Endothelial cell of umbilical vein (primary cell): ENCODE results near the gene DOCK7. TPM values are rescaled to one million over a fixed set of nuclear protein-coding genes. Genes with fewer than 3 reads are reported as not detected.

Experiments used
- BruUV-seq: library from RNA; stranded (reverse); fragments of 400-500 nt; replicated peaks from 2 replicates; lab custom pipeline; 2021; lab: Mats Ljungman, UMichigan
- CTCF ChIA-PET: fragments of 300-600, 350-600 bp; sonication (Branson Sonifier 250); formaldehyde crosslinking; loops from one replicate; lab custom pipeline; 2021; ENCODE audit warnings: antibody characterized with exemption, inconsistent platforms; lab: Charles Lee
- POLR2A ChIA-PET: fragments of 300-600, 350-600 bp; sonication (Branson Sonifier 250); formaldehyde crosslinking; loops from one replicate; lab custom pipeline; 2021; ENCODE audit warnings: antibody characterized with exemption, inconsistent platforms; lab: Charles Lee
- DNase-seq: peaks from one replicate; pipeline ENCODE4 v3.0.0-alpha.2; 2011; ENCODE audit warnings: low read depth, low spot score
- FAIRE-seq: peaks from 2 replicates; lab custom pipeline; 2011; peaks lifted over from hg19 to GRCh38; lab: Jason Lieb, UNC
- H2AFZ ChIP-seq: 2 replicates; pipeline ENCODE4 v1.6.0; 2012; ENCODE audit warnings: low read depth, low read length, control low read depth, inconsistent platforms
- H3K27ac ChIP-seq: 2 replicates; pipeline ENCODE4 v1.5.1; 2011; ENCODE audit warnings: low read depth, mild to moderate bottlenecking, control low read depth, low read length, moderate library complexity; ENCODE audit not compliant: insufficient read depth
- H3K27me3 ChIP-seq, 2 experiments: 2 replicates each; pipeline versions ENCODE4 v1.6.0 to v1.6.1; 2011; ENCODE audit warnings: low read length in 2 of 2, mixed read lengths in 1 of 2; ENCODE audit not compliant: control insufficient read depth in 2 of 2, insufficient read depth in 2 of 2
- H3K36me3 ChIP-seq, 2 experiments: 2 replicates in 1 of 2; 3 replicates in 1 of 2; pipeline ENCODE4 v1.5.1; 2011; ENCODE audit warnings: low read length in 2 of 2, mild to moderate bottlenecking in 1 of 2, moderate library complexity in 1 of 2; ENCODE audit not compliant: control insufficient read depth in 2 of 2, insufficient read depth in 2 of 2; ENCODE audit errors: extremely low read depth in 1 of 2
- H3K4me1 ChIP-seq: 3 replicates; pipeline ENCODE4 v1.5.1; 2011; ENCODE audit warnings: mild to moderate bottlenecking, low read length; ENCODE audit not compliant: control insufficient read depth, insufficient read depth; ENCODE audit errors: extremely low read depth
- H3K4me2 ChIP-seq: 2 replicates; pipeline ENCODE4 v1.6.1; 2011; ENCODE audit warnings: low read length, control low read depth, mixed read lengths; ENCODE audit not compliant: insufficient read depth
- H3K4me3 ChIP-seq, 3 experiments: fragments of 200-600 bp in 1 of 3; sonication (generic), shearing (Covaris generic) in 1 of 3; replicated peaks in 1 of 3; 2 replicates each; pipeline ENCODE4 v1.5.1; 2011 to 2016; ENCODE audit warnings: control low read depth in 3 of 3, low read length in 3 of 3, mild to moderate bottlenecking in 2 of 3, inconsistent platforms in 1 of 3, low read depth in 1 of 3, moderate library complexity in 1 of 3; ENCODE audit not compliant: insufficient read depth in 1 of 3
- H3K79me2 ChIP-seq: 2 replicates; pipeline ENCODE4 v1.6.0; 2012; ENCODE audit warnings: low read length, inconsistent platforms; ENCODE audit not compliant: control insufficient read depth, insufficient read depth
- H3K9ac ChIP-seq: replicated peaks from 2 replicates; pipeline ENCODE3; 2011; ENCODE audit warnings: low read length, control low read depth; ENCODE audit not compliant: insufficient read depth; ENCODE audit errors: extremely low read depth
- H3K9me1 ChIP-seq: replicated peaks from 3 replicates; pipeline ENCODE4 v1.6.0; 2011; ENCODE audit warnings: mild to moderate bottlenecking, low read length; ENCODE audit not compliant: control insufficient read depth, insufficient read depth; ENCODE audit errors: extremely low read depth
- H3K9me3 ChIP-seq: replicated peaks from 2 replicates; pipeline ENCODE4 v1.5.1; 2012; ENCODE audit warnings: low read length, inconsistent platforms; ENCODE audit not compliant: control insufficient read depth, insufficient read depth
- H4K20me1 ChIP-seq: replicated peaks from 2 replicates; pipeline ENCODE3; 2011; ENCODE audit warnings: mild to moderate bottlenecking, low read length; ENCODE audit not compliant: control insufficient read depth, insufficient read depth; ENCODE audit errors: extremely low read depth
- FOS ChIP-seq: IDR thresholded peaks from 2 replicates; pipeline ENCODE4 v1.6.1; 2011; ENCODE audit warnings: mild to moderate bottlenecking, low read length, moderate library complexity, borderline replicate concordance; ENCODE audit not compliant: insufficient read depth
- GATA2 ChIP-seq: IDR thresholded peaks from 2 replicates; pipeline ENCODE4 v1.7.0; 2011; ENCODE audit warnings: low read depth, mild to moderate bottlenecking, moderate library complexity, mixed read lengths, low read length; ENCODE audit not compliant: insufficient read length, insufficient read depth
- JUN ChIP-seq: IDR thresholded peaks from 2 replicates; pipeline ENCODE4 v1.6.1; 2011; ENCODE audit warnings: borderline replicate concordance, low read depth; ENCODE audit not compliant: insufficient read length, insufficient read depth
- MYC ChIP-seq: IDR thresholded peaks from one replicate; pipeline ENCODE4 v1.6.1; 2011; ENCODE audit warnings: mild to moderate bottlenecking, low read depth, low read length
- POLR2A ChIP-seq: IDR thresholded peaks from 2 replicates; pipeline ENCODE4 v1.6.1; 2012; ENCODE audit warnings: low read depth, mild to moderate bottlenecking, control low read depth, low read length
- POLR2AphosphoS5 ChIP-seq: IDR thresholded peaks from 2 replicates; pipeline ENCODE4 v1.6.1; 2012; ENCODE audit warnings: low read depth, mild to moderate bottlenecking, control low read depth, low read length, moderate library complexity; ENCODE audit not compliant: insufficient read depth
- dilution Hi-C: fragments of 300-500 bp; cut with MboI; formaldehyde crosslinking; loops from one replicate; pipeline ENCODE4 v1.15.0; 2019; ENCODE audit warnings: low sequenced_read_pairs; ENCODE audit not compliant: extremely low pct_ligation_motif_present
- intact Hi-C: fragments of 100-400 bp; cut with micrococcal nuclease; formaldehyde crosslinking; loops from one replicate; pipeline ENCODE4 v1.10.0; 2022
- polyA plus RNA-seq, 4 experiments: library from polyadenylated mRNA; depleted of rRNA in 3 of 4; stranded (reverse) in 3 of 4; unstranded in 1 of 4; fragments of >200 nt; gene quantifications; 2 replicates each; pipeline versions ENCODE4 v1.2.1 to v1.2.3, GENCODE V29; 2011 to 2012; ENCODE audit warnings: missing spikeins in 1 of 4
- total RNA-seq: library from RNA; stranded (reverse); gene quantifications from 2 replicates; pipeline ENCODE4 v1.2.3, GENCODE V29; 2021
- TF ChIP-seq, protein P1 (sequence below), 2 donors: IDR thresholded peaks; 1 replicate in 1 of 2; 2 replicates in 1 of 2; pipeline ENCODE4 v1.5.1; 2011; ENCODE audit warnings: low read length in 2 of 2, mild to moderate bottlenecking in 2 of 2, moderate library complexity in 2 of 2, control low read depth in 1 of 2, inconsistent platforms in 1 of 2, low read depth in 1 of 2; ENCODE audit not compliant: insufficient read depth in 1 of 2; ENCODE audit errors: extremely low read depth in 1 of 2
- TF ChIP-seq, protein P2 (sequence below): IDR thresholded peaks from 2 replicates; pipeline ENCODE4 v1.6.1; 2011; ENCODE audit not compliant: insufficient read depth, insufficient read length

DOCK7 gene
- total and polyA plus RNA-seq, 2 donors (not counting 3 experiments of a cell fraction or from before 2014, with no cell fraction given): 9.4 to 31.9 TPM

DNA sequence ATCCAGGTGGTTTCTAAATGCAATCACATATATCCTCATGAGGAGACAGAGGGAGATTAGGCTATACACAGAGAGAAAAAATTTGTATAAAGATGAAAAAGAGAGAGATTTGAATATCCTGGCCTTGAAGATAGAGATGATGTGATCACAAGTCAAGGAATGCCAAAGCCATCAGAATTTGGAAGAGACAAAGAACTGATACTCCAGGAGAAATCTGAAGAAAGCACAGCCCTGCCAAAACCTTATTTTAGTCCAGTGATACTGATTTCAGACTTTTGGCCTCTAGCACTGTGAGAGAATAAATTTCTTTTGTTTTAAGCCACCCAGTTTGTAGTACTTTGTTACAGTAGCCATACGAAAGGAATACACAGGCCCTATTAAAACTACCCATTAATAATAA is 33.4 kb downstream of the DOCK7 start:
- H2AFZ ChIP-seq: no peak overlapping the region
- TF ChIP-seq POLR2A (no peak), MYC (no peak)
- intact Hi-C loops: no loop called here
- no TSS peak for BruUV-seq
- H3K4me2 ChIP-seq: no peak overlapping the region
- H3K4me3 ChIP-seq: no peak overlapping the region
- dilution Hi-C loops: no loop called here
- CTCF ChIA-PET: no interaction called here
- no peaks in the 10 kb centered on the region for H4K20me1 ChIP-seq
- FAIRE-seq (no peak), DNase-seq (no peak)
- H3K27ac ChIP-seq: no peak overlapping the region
- peaks cover 15% of the 10 kb centered on the region for H3K79me2 ChIP-seq
- no peaks in the 10 kb centered on the region for H3K9me3 ChIP-seq
- H3K9ac ChIP-seq: no peak overlapping the region
- POLR2A ChIA-PET: no interaction called here
- H3K9me1 ChIP-seq: no peaks in the 10 kb centered on the region
- H3K36me3 ChIP-seq: no peaks in the 10 kb centered on the region
- H3K4me1 ChIP-seq: no peaks in the 10 kb centered on the region
- no peaks in the 10 kb centered on the region for H3K27me3 ChIP-seq

DNA sequence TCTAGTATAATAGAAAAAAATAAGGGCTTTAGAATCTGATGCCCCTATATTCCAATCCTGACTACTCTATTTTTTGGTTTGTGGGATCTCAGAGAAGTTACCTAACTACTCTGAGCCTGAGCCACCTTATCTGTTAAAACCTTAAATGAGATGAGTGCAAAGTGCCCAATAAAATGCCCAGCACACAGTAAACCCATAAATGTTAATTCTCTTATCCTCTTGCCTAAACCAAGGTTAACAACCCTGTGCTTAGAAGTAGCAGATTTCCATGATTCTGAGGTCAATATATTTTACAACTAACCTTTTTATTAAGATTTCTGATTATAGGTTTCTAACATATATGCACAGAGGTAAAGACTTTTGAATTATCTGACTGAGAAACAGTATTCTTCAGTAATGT is 35.8 kb downstream of the DOCK7 start:
- H3K27ac ChIP-seq: no peak overlapping the region
- H3K27me3 ChIP-seq: no peaks in the 10 kb centered on the region
- no peaks in the 10 kb centered on the region for H4K20me1 ChIP-seq
- H3K9me3 ChIP-seq: no peaks in the 10 kb centered on the region
- DNase-seq (no peak), FAIRE-seq (no peak)
- BruUV-seq: no TSS peak
- H3K36me3 ChIP-seq: no peaks in the 10 kb centered on the region
- no peak overlapping the region for H3K9ac ChIP-seq
- H3K9me1 ChIP-seq: no peaks in the 10 kb centered on the region
- no peak overlapping the region for H3K4me3 ChIP-seq
- dilution Hi-C loops: no loop called here
- CTCF ChIA-PET: interaction anchor here (0.8 kb wide), 1 partner anchor 8 kb away, joined by 6 read pairs; no protein-coding TSS in a partner anchor
- no peak for TF ChIP-seq GATA2
- no peak for TF ChIP-seq POLR2AphosphoS5
- TF ChIP-seq, protein P1, sequence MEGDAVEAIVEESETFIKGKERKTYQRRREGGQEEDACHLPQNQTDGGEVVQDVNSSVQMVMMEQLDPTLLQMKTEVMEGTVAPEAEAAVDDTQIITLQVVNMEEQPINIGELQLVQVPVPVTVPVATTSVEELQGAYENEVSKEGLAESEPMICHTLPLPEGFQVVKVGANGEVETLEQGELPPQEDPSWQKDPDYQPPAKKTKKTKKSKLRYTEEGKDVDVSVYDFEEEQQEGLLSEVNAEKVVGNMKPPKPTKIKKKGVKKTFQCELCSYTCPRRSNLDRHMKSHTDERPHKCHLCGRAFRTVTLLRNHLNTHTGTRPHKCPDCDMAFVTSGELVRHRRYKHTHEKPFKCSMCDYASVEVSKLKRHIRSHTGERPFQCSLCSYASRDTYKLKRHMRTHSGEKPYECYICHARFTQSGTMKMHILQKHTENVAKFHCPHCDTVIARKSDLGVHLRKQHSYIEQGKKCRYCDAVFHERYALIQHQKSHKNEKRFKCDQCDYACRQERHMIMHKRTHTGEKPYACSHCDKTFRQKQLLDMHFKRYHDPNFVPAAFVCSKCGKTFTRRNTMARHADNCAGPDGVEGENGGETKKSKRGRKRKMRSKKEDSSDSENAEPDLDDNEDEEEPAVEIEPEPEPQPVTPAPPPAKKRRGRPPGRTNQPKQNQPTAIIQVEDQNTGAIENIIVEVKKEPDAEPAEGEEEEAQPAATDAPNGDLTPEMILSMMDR (IDR thresholded peaks at IDR 0.05; ENCODE audit: extremely low read depth in 1 of 2, insufficient read depth in 1 of 2, low read depth in 1 of 2, low read length in 2 of 2): no peak
- no peak for TF ChIP-seq JUN
- no peak for TF ChIP-seq POLR2A
- TF ChIP-seq, protein P2, sequence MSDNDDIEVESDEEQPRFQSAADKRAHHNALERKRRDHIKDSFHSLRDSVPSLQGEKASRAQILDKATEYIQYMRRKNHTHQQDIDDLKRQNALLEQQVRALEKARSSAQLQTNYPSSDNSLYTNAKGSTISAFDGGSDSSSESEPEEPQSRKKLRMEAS: no peak
- TF ChIP-seq FOS: no peak
- intact Hi-C loops: no loop called here
- no peak overlapping the region for H2AFZ ChIP-seq
- POLR2A ChIA-PET: no interaction called here
- H3K4me2 ChIP-seq: no peak overlapping the region
- H3K79me2 ChIP-seq: peaks cover 7% of the 10 kb centered on the region
- no peaks in the 10 kb centered on the region for H3K4me1 ChIP-seq
